Smooth muscle cell (in vitro differentiated cells): ENCODE results near the gene PCED1A. TPM values are rescaled to one million over a fixed set of nuclear protein-coding genes. Genes with fewer than 3 reads are reported as not detected.

Source experiments
- DNase-seq: peaks from one replicate; lab custom pipeline; 2025; ENCODE audit not compliant: unreplicated experiment; lab: John Stamatoyannopoulos, UW
- H2AFZ ChIP-seq: fragments of 200-600 bp; sonication (generic); 2 replicates; pipeline ENCODE4 v1.6.0; 2016; ENCODE audit warnings: antibody characterized with exemption, low read depth, mild to moderate bottlenecking
- H3F3A ChIP-seq: fragments of 200-600 bp; sonication (generic); 2 replicates; pipeline ENCODE4 v1.6.0; 2017; ENCODE audit warnings: antibody characterized with exemption, low read depth
- H3K27ac ChIP-seq: fragments of 200-600 bp; sonication (generic); 2 replicates; pipeline ENCODE4 v1.5.1; 2016; ENCODE audit warnings: low read depth, mild to moderate bottlenecking
- H3K27me3 ChIP-seq: fragments of 200-600 bp; sonication (generic); 2 replicates; pipeline ENCODE4 v1.6.1; 2016; ENCODE audit warnings: low read depth, mild to moderate bottlenecking
- H3K36me3 ChIP-seq: fragments of 200-600 bp; sonication (generic); 2 replicates; pipeline ENCODE4 v1.5.1; 2016; ENCODE audit warnings: low read depth
- H3K4me1 ChIP-seq: fragments of 200-600 bp; sonication (generic); 2 replicates; pipeline ENCODE4 v1.5.1; 2016; ENCODE audit warnings: low read depth
- H3K4me2 ChIP-seq: fragments of 200-600 bp; sonication (generic); 2 replicates; pipeline ENCODE4 v1.6.0; 2016; ENCODE audit warnings: mild to moderate bottlenecking
- H3K4me3 ChIP-seq: fragments of 200-600 bp; sonication (generic); 2 replicates; pipeline ENCODE4 v1.5.1; 2016; ENCODE audit warnings: mild to moderate bottlenecking
- H3K79me2 ChIP-seq: fragments of 200-600 bp; sonication (generic); 2 replicates; pipeline ENCODE4 v1.6.0; 2016; ENCODE audit warnings: low read depth, mild to moderate bottlenecking
- H3K9ac ChIP-seq: fragments of 200-600 bp; sonication (generic); 2 replicates; pipeline ENCODE4 v1.6.0; 2016; ENCODE audit warnings: low read depth
- H3K9me3 ChIP-seq: fragments of 200-600 bp; sonication (generic); replicated peaks from 2 replicates; pipeline ENCODE4 v1.5.1; 2016; ENCODE audit warnings: low read depth
- H4K20me1 ChIP-seq: fragments of 200-600 bp; sonication (generic); 2 replicates; pipeline ENCODE4 v1.6.0; 2016; ENCODE audit warnings: low read depth
- WGBS: methylation state at CpG from one replicate; pipeline ENCODE4 v1.1.7; 2016; ENCODE audit warnings: low lambda C conversion rate; 5-methylcytosine and 5-hydroxymethylcytosine counted together
- polyA plus RNA-seq: library from polyadenylated mRNA; unstranded; fragments of >200 nt; fragmentation: Nextera tagmentation; extraction: Ambion mirVana; gene quantifications from 2 replicates; pipeline ENCODE4 v1.2.1, GENCODE V29; 2016
- total RNA-seq: library from RNA; depleted of rRNA; stranded (reverse); fragments of >200 nt; gene quantifications from 2 replicates; pipeline ENCODE4 v1.2.3, GENCODE V29; 2014
- TF ChIP-seq, protein P1 (sequence below): fragments of 200-600 bp; sonication (generic); IDR thresholded peaks from 2 replicates; pipeline ENCODE4 v1.5.1; 2017; ENCODE audit warnings: borderline replicate concordance, mild to moderate bottlenecking, antibody characterized with exemption; ENCODE audit not compliant: insufficient read depth, poor library complexity, severe bottlenecking

The PCED1A gene
- total and polyA plus RNA-seq, 2 experiments from 2014 or later, result 18.7 to 46.7 TPM

DNA sequence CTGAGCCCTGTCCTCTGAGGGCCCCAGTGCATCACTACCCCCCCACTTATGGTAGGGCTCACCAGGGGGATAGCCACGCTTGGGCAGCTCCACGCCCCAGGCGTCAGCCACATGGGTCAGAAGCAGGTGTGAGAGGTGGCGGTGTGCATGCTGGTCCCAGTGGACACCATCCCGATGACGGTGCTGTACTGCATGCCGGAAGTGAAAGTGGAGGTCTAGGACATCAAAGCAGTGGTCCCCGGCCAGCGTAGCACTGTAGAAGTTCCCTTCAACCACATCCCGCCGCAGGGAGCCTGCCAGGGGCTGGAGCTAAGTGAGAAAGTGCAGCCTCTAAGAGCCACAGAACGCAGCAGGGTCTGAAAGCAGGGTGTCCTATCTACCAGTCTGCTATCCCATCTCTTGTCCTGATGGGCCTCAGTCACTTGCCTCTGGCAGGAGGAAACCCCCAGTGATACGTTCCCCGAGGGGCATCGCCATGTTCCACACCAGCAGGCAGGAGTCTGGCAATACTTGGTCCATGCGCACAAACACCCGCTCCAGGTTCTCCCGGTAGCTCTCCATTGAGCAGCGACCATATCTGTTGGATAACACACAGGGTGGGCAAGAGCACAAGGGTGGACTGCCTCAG, 2.2 kb downstream of the PCED1A start:
- peaks cover 4% of the 10 kb centered on the region for H3F3A ChIP-seq
- no peaks in the 10 kb centered on the region for H4K20me1 ChIP-seq
- no peaks in the 10 kb centered on the region for H3K9me3 ChIP-seq
- peaks cover 13% of the 10 kb centered on the region for H3K79me2 ChIP-seq
- peaks cover 9% of the 10 kb centered on the region for H3K4me1 ChIP-seq
- no peak overlapping the region for H3K4me2 ChIP-seq
- H3K36me3 ChIP-seq, result no peaks in the 10 kb centered on the region
- no peak for DNase-seq
- no peak overlapping the region for H3K9ac ChIP-seq
- no peaks in the 10 kb centered on the region for H3K27me3 ChIP-seq
- no peak overlapping the region for H2AFZ ChIP-seq
- 98% methylated on average over 19 of the region's 19 CpGs for WGBS
- TF ChIP-seq, protein P1, sequence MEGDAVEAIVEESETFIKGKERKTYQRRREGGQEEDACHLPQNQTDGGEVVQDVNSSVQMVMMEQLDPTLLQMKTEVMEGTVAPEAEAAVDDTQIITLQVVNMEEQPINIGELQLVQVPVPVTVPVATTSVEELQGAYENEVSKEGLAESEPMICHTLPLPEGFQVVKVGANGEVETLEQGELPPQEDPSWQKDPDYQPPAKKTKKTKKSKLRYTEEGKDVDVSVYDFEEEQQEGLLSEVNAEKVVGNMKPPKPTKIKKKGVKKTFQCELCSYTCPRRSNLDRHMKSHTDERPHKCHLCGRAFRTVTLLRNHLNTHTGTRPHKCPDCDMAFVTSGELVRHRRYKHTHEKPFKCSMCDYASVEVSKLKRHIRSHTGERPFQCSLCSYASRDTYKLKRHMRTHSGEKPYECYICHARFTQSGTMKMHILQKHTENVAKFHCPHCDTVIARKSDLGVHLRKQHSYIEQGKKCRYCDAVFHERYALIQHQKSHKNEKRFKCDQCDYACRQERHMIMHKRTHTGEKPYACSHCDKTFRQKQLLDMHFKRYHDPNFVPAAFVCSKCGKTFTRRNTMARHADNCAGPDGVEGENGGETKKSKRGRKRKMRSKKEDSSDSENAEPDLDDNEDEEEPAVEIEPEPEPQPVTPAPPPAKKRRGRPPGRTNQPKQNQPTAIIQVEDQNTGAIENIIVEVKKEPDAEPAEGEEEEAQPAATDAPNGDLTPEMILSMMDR, result no peak
- H3K27ac ChIP-seq, result no peak overlapping the region
- no peak overlapping the region for H3K4me3 ChIP-seq

DNA sequence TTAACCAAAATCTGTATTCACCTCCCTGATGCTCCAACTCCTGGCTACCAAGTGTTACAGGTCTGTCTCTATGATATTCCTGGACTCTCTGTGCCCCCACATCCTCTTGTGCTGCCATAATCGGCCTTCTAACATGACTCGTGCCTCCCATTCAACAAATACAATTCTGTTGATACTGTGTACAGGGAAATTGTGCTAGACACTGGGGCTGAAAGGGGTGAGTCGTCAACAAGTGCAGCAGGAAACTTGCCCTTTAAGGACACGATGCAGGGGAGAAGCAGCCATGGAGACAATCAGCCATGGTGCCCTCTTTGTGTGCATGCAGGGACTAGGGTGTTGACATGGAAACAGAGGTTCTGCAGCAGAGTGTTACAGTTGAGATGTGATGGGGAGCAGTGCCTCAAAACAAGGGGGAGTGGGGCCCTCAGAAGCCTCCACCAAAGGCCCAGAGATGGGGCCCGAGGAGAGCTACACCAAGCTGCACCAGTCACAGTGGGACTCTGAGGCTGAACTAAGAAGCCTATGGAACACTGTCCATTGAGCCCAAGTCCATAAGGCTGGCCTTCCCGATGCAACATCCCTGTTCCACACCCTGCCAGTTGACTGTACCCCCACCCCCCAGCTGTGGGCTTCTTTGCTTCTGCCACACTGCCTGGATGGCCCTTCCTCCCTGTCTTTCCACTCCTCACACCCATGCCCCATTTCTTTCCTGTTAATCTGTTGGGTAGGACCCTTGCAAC, 3.1 kb downstream of the PCED1A start:
- no peak for DNase-seq
- Histone ChIP-seq H3K36me3 (no peaks in the 10 kb centered on the region), H3K9ac (no peak overlapping the region), H3K27ac (no peak overlapping the region), H4K20me1 (no peaks in the 10 kb centered on the region), H3F3A (peaks cover 10% of the 10 kb centered on the region), H3K79me2 (peaks cover 8% of the 10 kb centered on the region), H3K9me3 (no peaks in the 10 kb centered on the region), H3K4me3 (no peak overlapping the region), H3K27me3 (no peaks in the 10 kb centered on the region), H3K4me1 (peaks cover 9% of the 10 kb centered on the region), H3K4me2 (no peak overlapping the region), H2AFZ (no peak overlapping the region)
- TF ChIP-seq, protein P1, result no peak
- 94% methylated on average over 6 of the region's 6 CpGs for WGBS

DNA sequence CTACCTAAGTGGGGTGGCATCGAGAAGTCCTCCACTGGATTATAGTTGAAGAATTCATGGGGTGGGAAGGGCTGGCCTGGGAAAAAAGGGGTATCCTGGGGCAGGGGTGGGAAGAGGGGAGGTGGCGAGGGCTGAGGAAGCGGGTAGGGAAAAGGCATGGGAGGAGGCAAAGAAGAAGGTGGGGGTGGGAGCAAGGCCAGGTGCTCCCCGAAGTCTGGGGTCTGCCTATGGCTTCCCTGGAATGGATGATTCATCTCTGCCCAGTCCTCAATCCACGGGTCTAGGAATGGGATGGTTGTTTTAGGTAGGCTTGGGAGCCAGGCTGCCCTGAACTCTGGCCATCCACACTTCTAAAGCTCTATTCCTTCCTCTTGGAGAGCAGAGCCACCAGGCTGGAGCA, 4.4 kb downstream of the PCED1A start:
- Histone ChIP-seq H3K36me3 (no peaks in the 10 kb centered on the region), H3K27ac (no peak overlapping the region), H3K9me3 (no peaks in the 10 kb centered on the region), H3F3A (peaks cover 17% of the 10 kb centered on the region), H3K9ac (no peak overlapping the region), H4K20me1 (no peaks in the 10 kb centered on the region), H3K4me2 (no peak overlapping the region), H2AFZ (no peak overlapping the region), H3K4me3 (no peak overlapping the region), H3K4me1 (peaks cover 5% of the 10 kb centered on the region), H3K27me3 (no peaks in the 10 kb centered on the region), H3K79me2 (no peaks in the 10 kb centered on the region)
- TF ChIP-seq, protein P1, result no peak
- DNase-seq, result no peak
- WGBS, result 92% methylated on average over 4 of the region's 5 CpGs
